K562 (cell line): ENCODE data around the gene WDR35. TPM values are rescaled to one million over a fixed set of nuclear protein-coding genes. Genes with fewer than 3 reads are reported as not detected.
A peak's percentile ranks its signal among the peaks of the same experiment; 100 is the strongest.

Source experiments
- ATAC-seq: fragments of 200-7000 bp; cut with Tn5 transposase; 3 replicates; pipeline ENCODE4 v1.9.1; 2020; ENCODE audit warnings: moderate library complexity
- BruUV-seq: library from RNA; stranded (reverse); fragments of 400-500 nt; replicated peaks from 2 replicates; lab custom pipeline; 2021; lab: Mats Ljungman, UMichigan
- CTCF ChIA-PET: fragments of 300-600 bp; formaldehyde crosslinking; extraction: SDS; loops from one replicate; lab custom pipeline; 2021; ENCODE audit warnings: low intra/inter-chr PET ratio; lab: Yijun Ruan, JAX
- POLR2A ChIA-PET: fragments of 300-600, 350-650 bp; sonication (Branson Sonifier 250); formaldehyde crosslinking; extraction: SDS; loops from one replicate; lab custom pipeline; 2021; ENCODE audit warnings: antibody characterized with exemption, inconsistent platforms; lab: Yijun Ruan, JAX
- DNase-seq, 4 experiments: peaks; one replicate each; pipeline versions ENCODE4 v3.0.0 to v3.0.0-alpha.2; 2011 to 2018; ENCODE audit warnings: low spot score in 3 of 4, mixed read lengths in 3 of 4; ENCODE audit errors: extremely low read depth in 1 of 4
- FAIRE-seq: peaks from 2 replicates; lab custom pipeline; 2011; peaks lifted over from hg19 to GRCh38; lab: Jason Lieb, UNC
- H2AFZ ChIP-seq: 2 replicates; pipeline ENCODE4 v1.6.0; 2011; ENCODE audit warnings: low read depth, low read length, control low read depth, inconsistent platforms
- H3K27ac ChIP-seq: fragments of 200-600 bp; 3 replicates; pipeline ENCODE4 v1.8.0; 2011; ENCODE audit warnings: low read depth, mild to moderate bottlenecking, control low read depth, inconsistent platforms, low read length, moderate library complexity, mixed read lengths; ENCODE audit errors: extremely low read depth
- H3K27me3 ChIP-seq, 2 experiments: fragments of 300-600 bp in 1 of 2; 2 replicates in 1 of 2; 3 replicates in 1 of 2; pipeline versions ENCODE4 v1.6.0 to v1.8.0; 2011; ENCODE audit warnings: inconsistent platforms in 2 of 2, low read length in 2 of 2, mild to moderate bottlenecking in 1 of 2, mixed read lengths in 1 of 2, moderate library complexity in 1 of 2; ENCODE audit not compliant: control insufficient read depth in 2 of 2, insufficient read depth in 2 of 2
- H3K36me3 ChIP-seq: fragments of 300-600 bp; 3 replicates; pipeline ENCODE4 v1.8.0; 2011; ENCODE audit warnings: mild to moderate bottlenecking, low read length, inconsistent platforms; ENCODE audit not compliant: control insufficient read depth, insufficient read depth
- H3K4me1 ChIP-seq, 2 experiments: fragments of 200-600 bp in 1 of 2; replicated peaks in 1 of 2; 2 replicates in 1 of 2; 3 replicates in 1 of 2; pipeline versions ENCODE4 v1.5.1 to v1.8.0; 2011; ENCODE audit warnings: inconsistent platforms in 2 of 2, low read length in 2 of 2, mild to moderate bottlenecking in 1 of 2, mixed read lengths in 1 of 2, moderate library complexity in 1 of 2; ENCODE audit not compliant: control insufficient read depth in 2 of 2, insufficient read depth in 2 of 2
- H3K4me2 ChIP-seq: 2 replicates; pipeline ENCODE4 v1.6.1; 2011; ENCODE audit warnings: low read length, control low read depth, inconsistent platforms, mixed read lengths; ENCODE audit not compliant: insufficient read depth
- H3K4me3 ChIP-seq: fragments of 200-600 bp; sonication (generic), shearing (Covaris generic); 2 replicates; pipeline ENCODE4 v1.5.1; 2016; ENCODE audit warnings: control low read depth, inconsistent platforms
- H3K79me2 ChIP-seq: fragments of 200-600 bp; 3 replicates; pipeline ENCODE4 v1.8.0; 2011; ENCODE audit warnings: low read length, inconsistent platforms; ENCODE audit not compliant: control insufficient read depth, insufficient read depth
- H3K9ac ChIP-seq, 2 experiments: 2 replicates each; pipeline versions ENCODE4 v1.6.0 to v1.6.1; 2011; ENCODE audit warnings: low read depth in 2 of 2, low read length in 2 of 2, control low read depth in 1 of 2, inconsistent platforms in 1 of 2, mild to moderate bottlenecking in 1 of 2, mixed read lengths in 1 of 2; ENCODE audit not compliant: insufficient read depth in 1 of 2
- H3K9me1 ChIP-seq: one replicate; pipeline ENCODE4 v1.6.0; 2011; ENCODE audit warnings: inconsistent platforms, mild to moderate bottlenecking, low read length, moderate library complexity; ENCODE audit not compliant: control insufficient read depth, insufficient read depth
- H3K9me3 ChIP-seq: replicated peaks from 2 replicates; pipeline ENCODE4 v1.5.1; 2011; ENCODE audit warnings: low read depth, low read length, inconsistent platforms; ENCODE audit not compliant: control insufficient read depth, insufficient read depth
- H4K20me1 ChIP-seq: replicated peaks from 2 replicates; pipeline ENCODE4 v1.6.1; 2011; ENCODE audit warnings: low read length, inconsistent platforms, mixed read lengths; ENCODE audit not compliant: control insufficient read depth, insufficient read depth
- ARID1B ChIP-seq: fragments of 450-650 bp; IDR thresholded peaks from 2 replicates; pipeline ENCODE4 v1.6.1; 2016; ENCODE audit warnings: antibody characterized with exemption, mild to moderate bottlenecking, inconsistent platforms
- ATF7 ChIP-seq: fragments of 450-650 bp; IDR thresholded peaks from 2 replicates; pipeline ENCODE4 v1.7.1; 2014; ENCODE audit warnings: mild to moderate bottlenecking, moderate library complexity
- E2F6 ChIP-seq, 2 experiments: IDR thresholded peaks; 2 replicates each; pipeline ENCODE4 v1.6.1; 2011; ENCODE audit warnings: borderline replicate concordance in 1 of 2, control low read depth in 1 of 2, low read depth in 1 of 2, low read length in 1 of 2, mild to moderate bottlenecking in 1 of 2, mixed read lengths in 1 of 2, moderate library complexity in 1 of 2; ENCODE audit not compliant: insufficient read depth in 1 of 2, insufficient read length in 1 of 2, poor library complexity in 1 of 2, severe bottlenecking in 1 of 2; ENCODE audit errors: extremely low read depth in 1 of 2
- ETS1 ChIP-seq: conservative IDR thresholded peaks from 2 replicates; pipeline ENCODE4 v1.6.1; 2011; ENCODE audit warnings: low read depth, mild to moderate bottlenecking, low read length; ENCODE audit not compliant: control insufficient read depth
- GTF2E2 ChIP-seq: fragments of 200-800 bp; sonication (Bioruptor generic); IDR thresholded peaks from 2 replicates; pipeline ENCODE4 v1.6.1; 2016; ENCODE audit warnings: missing genetic modification characterization, missing compliant biosample characterization
- HDAC1 ChIP-seq, 2 experiments: fragments of 450-650 bp; IDR thresholded peaks; 2 replicates each; pipeline ENCODE4 v1.6.1; 2016 to 2017; ENCODE audit warnings: inconsistent platforms in 1 of 2, mild to moderate bottlenecking in 1 of 2, moderate library complexity in 1 of 2
- HMBOX1 ChIP-seq: sonication (generic); IDR thresholded peaks from 2 replicates; pipeline ENCODE4 v1.6.1; 2016
- KAT7 ChIP-seq: sonication (generic); formaldehyde crosslinking; IDR thresholded peaks from 2 replicates; pipeline ENCODE4 v1.8.0; 2022; ENCODE audit warnings: missing genetic modification reagents, mild to moderate bottlenecking, borderline replicate concordance
- ZBTB1 ChIP-seq: sonication (generic); formaldehyde crosslinking; IDR thresholded peaks from 2 replicates; pipeline ENCODE4 v1.8.1; 2023; ENCODE audit warnings: missing genetic modification reagents, low read depth, mild to moderate bottlenecking, borderline replicate concordance
- ZFP30 ChIP-seq: fragments of 250-450 bp; sonication (Bioruptor Pico); IDR thresholded peaks from 2 replicates; pipeline ENCODE4 v1.8.0; 2022; ENCODE audit warnings: moderate library complexity, mild to moderate bottlenecking, inconsistent platforms, borderline replicate concordance
- WGBS: fragments of 100-300 bp; shearing (Covaris generic); methylation state at CpG from one replicate; pipeline ENCODE4 v1.1.6; 2016; ENCODE audit warnings: low coverage, mixed read lengths; ENCODE audit not compliant: insufficient coverage; ENCODE audit errors: missing lambda C conversion rate; 5-methylcytosine and 5-hydroxymethylcytosine counted together
- in situ Hi-C: fragments of 300-500 bp; cut with MboI; formaldehyde crosslinking; loops from 4 replicates; pipeline ENCODE4 v1.15.0; 2018; ENCODE audit warnings: inconsistent platforms, mixed read lengths
- intact Hi-C: fragments of 100-400 bp; cut with micrococcal nuclease; formaldehyde crosslinking; loops from 2 replicates; pipeline ENCODE4 v1.14.2; 2022
- polyA plus RNA-seq, 8 experiments: library from polyadenylated mRNA; depleted of rRNA in 4 of 8; stranded (reverse) in 5 of 8; unstranded in 3 of 8; fragments of >200 nt; fragmentation: Nextera tagmentation in 2 of 8; fragmentation: Illumina TruSeq in 1 of 8; extraction: Ambion mirVana in 2 of 8; extraction: Trizol in 1 of 8; gene quantifications; 2 replicates each; pipeline versions ENCODE4 v1.2.1 to v1.2.3, GENCODE V29; 2011 to 2014; ENCODE audit warnings: inconsistent platforms in 1 of 8, missing spikeins in 1 of 8
- total RNA-seq, 7 experiments: library from RNA; depleted of rRNA in 6 of 7; stranded (reverse); fragments of >200 nt in 6 of 7; fragmentation: Illumina TruSeq in 2 of 7; extraction: Trizol in 2 of 7; gene quantifications; 2 replicates each; pipeline versions ENCODE4 v1.2.1 to v1.2.3, GENCODE V29; 2011 to 2021; ENCODE audit warnings: low replicate concordance in 1 of 7

The WDR35 gene
- total and polyA plus RNA-seq, 9 of the 15 experiments (the other 6 are each of a cell fraction or from before 2014, with no cell fraction given), result 3.3 to 13.1 (median 8.0) TPM

- Histone ChIP-seq H3K4me1 (no peaks in the 10 kb centered on the region), H3K9me1 (no peaks in the 10 kb centered on the region), H3K9me3 (no peaks in the 10 kb centered on the region), H3K27me3 (no peaks in the 10 kb centered on the region), H3K79me2 (no peaks in the 10 kb centered on the region), H3K36me3 (peaks cover 24% of the 10 kb centered on the region; the same call in 2 of the 3 replicates), H3K4me2 (no peak overlapping the region), H4K20me1 (no peaks in the 10 kb centered on the region), H3K9ac (no peak overlapping the region), H3K4me3 (no peak overlapping the region), H2AFZ (no peak overlapping the region), H3K27ac (no peak overlapping the region)
- peak; percentile 94 for TF ChIP-seq HMBOX1
- TF ChIP-seq ARID1B, result no peak
- TF ChIP-seq ZFP30, result no peak
- no TSS peak for BruUV-seq
- POLR2A ChIA-PET, result no interaction called here
- WGBS, result 67% methylated on average over 1 of the region's 1 CpG
- DNase-seq (no peak), FAIRE-seq (no peak), ATAC-seq (no peak)
- CTCF ChIA-PET, result interaction anchor here (0.8 kb wide), 1 partner anchor 35 kb away, joined by 4 read pairs; no protein-coding TSS in a partner anchor
- in situ Hi-C loops, result no loop called here
- intact Hi-C loops, result no loop called here
These were observed 10.0 kb downstream of the WDR35 start for GRCh38 chr2:19979932-19980331.

- CTCF ChIA-PET, result no interaction called here
- no peak for ATAC-seq
- H3K9me1 ChIP-seq, result no peaks in the 10 kb centered on the region
- peaks cover 22% of the 10 kb centered on the region; the same call in 1 of the 3 replicates for H3K36me3 ChIP-seq
- WGBS, result 64% methylated on average over 8 of the region's 8 CpGs
- intact Hi-C loops (no loop called here), in situ Hi-C loops (no loop called here)
- no peak overlapping the region for H2AFZ ChIP-seq
- no peak overlapping the region for H3K4me2 ChIP-seq
- no peak for FAIRE-seq
- H3K27me3 ChIP-seq, result no peaks in the 10 kb centered on the region
- no peak overlapping the region for H3K9ac ChIP-seq
- no peaks in the 10 kb centered on the region for H3K79me2 ChIP-seq
- BruUV-seq, result no TSS peak
- POLR2A ChIA-PET, result no interaction called here
- H3K9me3 ChIP-seq, result no peaks in the 10 kb centered on the region
- no peak for DNase-seq
- no peaks in the 10 kb centered on the region for H3K4me1 ChIP-seq
- no peak overlapping the region for H3K27ac ChIP-seq
- H3K4me3 ChIP-seq, result no peak overlapping the region
- no peaks in the 10 kb centered on the region for H4K20me1 ChIP-seq
- TF ChIP-seq GTF2E2 (tag) (no peak), KAT7 (CRISPR knock-in tag) (no peak), ATF7 (no peak), HDAC1 (IDR thresholded peaks at IDR 0.05) (no peak), E2F6 (IDR thresholded peaks at IDR 0.05; ENCODE audit: borderline replicate concordance in 1 of 2, extremely low read depth in 1 of 2, insufficient read depth in 1 of 2, insufficient read length in 1 of 2, low read depth in 1 of 2, low read length in 1 of 2, poor library complexity in 1 of 2, severe bottlenecking in 1 of 2) (no peak), ZBTB1 (CRISPR knock-in tag) (no peak), ETS1 (no peak)
These were observed 16.4 kb downstream of the WDR35 start for GRCh38 chr2:19973466-19973865.
